IMR-90 (cell line): ENCODE results near the gene MAML1. TPM values are rescaled to one million over a fixed set of nuclear protein-coding genes. Genes with fewer than 3 reads are reported as not detected.

Experiments
- ATAC-seq: fragments of 200-7000 bp; cut with Tn5 transposase; 2 replicates; pipeline ENCODE4 v1.9.1; 2020; ENCODE audit warnings: low read depth, mild to moderate bottlenecking, moderate library complexity
- BruUV-seq: library from RNA; stranded (reverse); fragments of 400-500 nt; replicated peaks from 2 replicates; lab custom pipeline; 2021; lab: Mats Ljungman, UMichigan
- CTCF ChIA-PET: fragments of 300-600 bp; formaldehyde crosslinking; extraction: SDS; loops from one replicate; lab custom pipeline; 2021; ENCODE audit warnings: antibody characterized with exemption; lab: Yijun Ruan, JAX
- POLR2A ChIA-PET: fragments of 300-600 bp; sonication (Branson Sonifier 250); formaldehyde crosslinking; loops from one replicate; lab custom pipeline; 2022; ENCODE audit warnings: antibody characterized with exemption; ENCODE audit not compliant: unreplicated experiment; lab: Charles Lee
- DNase-seq: peaks from one replicate; pipeline ENCODE4 v3.0.0; 2013
- H2AFZ ChIP-seq: replicated peaks from 2 replicates; pipeline ENCODE3; 2013; ENCODE audit warnings: low read length, mild to moderate bottlenecking; ENCODE audit not compliant: poor library complexity
- H2AK5ac ChIP-seq: 2 replicates; pipeline ENCODE4 v1.6.1; 2013; ENCODE audit warnings: low read depth, low read length, inconsistent platforms
- H2AK9ac ChIP-seq: replicated peaks from 2 replicates; pipeline ENCODE3; 2013; ENCODE audit warnings: mild to moderate bottlenecking, low read depth, low read length, moderate library complexity; ENCODE audit not compliant: poor library complexity
- H2BK120ac ChIP-seq: 2 replicates; pipeline ENCODE4 v1.6.1; 2013; ENCODE audit warnings: low read depth, low read length, inconsistent platforms
- H2BK15ac ChIP-seq: 3 replicates; pipeline ENCODE4 v1.6.1; 2013; ENCODE audit warnings: low read depth, low read length, inconsistent platforms
- H2BK20ac ChIP-seq: 2 replicates; pipeline ENCODE4 v1.6.1; 2013; ENCODE audit warnings: low read depth, mild to moderate bottlenecking, inconsistent platforms, low read length, moderate library complexity
- H2BK5ac ChIP-seq: 2 replicates; pipeline ENCODE4 v1.6.1; 2013; ENCODE audit warnings: mild to moderate bottlenecking, low read depth, low read length, inconsistent platforms; ENCODE audit not compliant: poor library complexity, severe bottlenecking
- H3K14ac ChIP-seq: replicated peaks from 2 replicates; pipeline ENCODE4 v1.6.1; 2013; ENCODE audit warnings: low read depth, low read length, inconsistent platforms
- H3K18ac ChIP-seq: 2 replicates; pipeline ENCODE4 v1.6.1; 2013; ENCODE audit warnings: low read depth, low read length, control low read depth
- H3K23ac ChIP-seq: 2 replicates; pipeline ENCODE4 v1.6.1; 2013; ENCODE audit warnings: low read depth, low read length, inconsistent platforms
- H3K27ac ChIP-seq: 2 replicates; pipeline ENCODE4 v1.5.1; 2013; ENCODE audit warnings: mild to moderate bottlenecking, control low read depth, low read length; ENCODE audit not compliant: insufficient read depth
- H3K27me3 ChIP-seq: 2 replicates; pipeline ENCODE4 v1.6.1; 2013; ENCODE audit warnings: low read length; ENCODE audit not compliant: control insufficient read depth, insufficient read depth
- H3K36me3 ChIP-seq: 2 replicates; pipeline ENCODE4 v1.6.1; 2013; ENCODE audit warnings: low read length, mixed read lengths; ENCODE audit not compliant: control insufficient read depth, insufficient read depth
- H3K4ac ChIP-seq: 2 replicates; pipeline ENCODE4 v1.6.1; 2013; ENCODE audit warnings: low read depth, low read length, inconsistent platforms
- H3K4me1 ChIP-seq: 2 replicates; pipeline ENCODE4 v1.6.1; 2013; ENCODE audit warnings: low read length, mixed read lengths; ENCODE audit not compliant: control insufficient read depth, insufficient read depth
- H3K4me2 ChIP-seq: 2 replicates; pipeline ENCODE4 v1.6.1; 2013; ENCODE audit warnings: low read depth, mild to moderate bottlenecking, control low read depth, low read length, moderate library complexity
- H3K4me3 ChIP-seq: 2 replicates; pipeline ENCODE4 v1.5.1; 2013; ENCODE audit warnings: low read depth, mild to moderate bottlenecking, control low read depth, low read length, moderate library complexity; ENCODE audit not compliant: insufficient read depth
- H3K56ac ChIP-seq: 2 replicates; pipeline ENCODE4 v1.6.1; 2013; ENCODE audit warnings: low read length, inconsistent platforms; ENCODE audit not compliant: insufficient read depth; ENCODE audit errors: extremely low read depth
- H3K79me1 ChIP-seq, 2 experiments: 2 replicates each; pipeline ENCODE4 v1.6.1; 2013; ENCODE audit warnings: low read length in 2 of 2, inconsistent platforms in 1 of 2, low read depth in 1 of 2
- H3K9ac ChIP-seq: 2 replicates; pipeline ENCODE4 v1.6.1; 2013; ENCODE audit warnings: low read depth, low read length, control low read depth
- H3K9me1 ChIP-seq: 2 replicates; pipeline ENCODE4 v1.6.1; 2013; ENCODE audit warnings: low read length, inconsistent platforms; ENCODE audit not compliant: insufficient read depth
- H3K9me3 ChIP-seq: 2 replicates; pipeline ENCODE4 v1.6.1; 2013; ENCODE audit warnings: low read length; ENCODE audit not compliant: control insufficient read depth, insufficient read depth
- H4K20me1 ChIP-seq: 2 replicates; pipeline ENCODE4 v1.6.1; 2013; ENCODE audit warnings: low read length, inconsistent platforms; ENCODE audit not compliant: insufficient read depth
- H4K5ac ChIP-seq: 2 replicates; pipeline ENCODE4 v1.6.1; 2013; ENCODE audit warnings: mild to moderate bottlenecking, low read depth, low read length, control low read depth
- H4K8ac ChIP-seq, 2 experiments: 2 replicates each; pipeline ENCODE4 v1.6.1; 2013; ENCODE audit warnings: low read depth in 2 of 2, low read length in 2 of 2, control low read depth in 1 of 2, inconsistent platforms in 1 of 2
- H4K91ac ChIP-seq: 2 replicates; pipeline ENCODE4 v1.6.1; 2013; ENCODE audit warnings: low read depth, low read length, inconsistent platforms; ENCODE audit not compliant: insufficient read depth
- CEBPB ChIP-seq: IDR thresholded peaks from 2 replicates; pipeline ENCODE4 v1.6.1; 2012; ENCODE audit warnings: low read depth, low read length, improper control_type of control experiment
- CHD1 ChIP-seq: IDR thresholded peaks from 2 replicates; pipeline ENCODE4 v1.6.1; 2012; ENCODE audit warnings: low read depth, low read length, improper control_type of control experiment
- FOS ChIP-seq: fragments of 150-350 bp; IDR thresholded peaks from 2 replicates; pipeline ENCODE4 v1.6.1; 2016; ENCODE audit warnings: low read depth, low read length
- POLR2A ChIP-seq: IDR thresholded peaks from 2 replicates; pipeline ENCODE4 v1.6.1; 2012; ENCODE audit warnings: mild to moderate bottlenecking, low read depth, low read length
- WGBS, 2 experiments: methylation state at CpG; one replicate each; pipeline versions ENCODE4 v1.1.5 to v1.1.7; 2013; ENCODE audit warnings: missing lambda C conversion rate in 2 of 2; ENCODE audit not compliant: insufficient read length in 1 of 2; ENCODE audit errors: extremely low coverage in 2 of 2; 5-methylcytosine and 5-hydroxymethylcytosine counted together
- dilution Hi-C: fragments of 300-500 bp; cut with HindIII; formaldehyde crosslinking; loops from one replicate; pipeline ENCODE4 v1.14.3; 2018; ENCODE audit warnings: low sequenced_read_pairs; ENCODE audit not compliant: unreplicated experiment
- in situ Hi-C: fragments of 300-500 bp; cut with MboI; formaldehyde crosslinking; loops from 3 replicates; pipeline ENCODE4 v1.14.3; 2019; ENCODE audit warnings: low sequenced_read_pairs, inconsistent platforms, mixed read lengths
- intact Hi-C: fragments of 100-400 bp; cut with micrococcal nuclease; formaldehyde crosslinking; loops from 2 replicates; pipeline ENCODE4 v1.10.0; 2022
- polyA plus RNA-seq, 3 experiments: library from polyadenylated mRNA; depleted of rRNA; stranded (reverse); fragments of >200 nt; gene quantifications; 2 replicates each; pipeline ENCODE4 v1.2.3, GENCODE V29; 2012; ENCODE audit warnings: low replicate concordance in 1 of 3
- total RNA-seq: library from RNA; depleted of rRNA; stranded (reverse); fragments of >200 nt; gene quantifications from 2 replicates; pipeline ENCODE4 v1.2.3, GENCODE V29; 2012

The MAML1 gene
- total and polyA plus RNA-seq, 2 of the 4 experiments (the other 2 are of a cell fraction): 4.7 to 10.2 TPM

DNA sequence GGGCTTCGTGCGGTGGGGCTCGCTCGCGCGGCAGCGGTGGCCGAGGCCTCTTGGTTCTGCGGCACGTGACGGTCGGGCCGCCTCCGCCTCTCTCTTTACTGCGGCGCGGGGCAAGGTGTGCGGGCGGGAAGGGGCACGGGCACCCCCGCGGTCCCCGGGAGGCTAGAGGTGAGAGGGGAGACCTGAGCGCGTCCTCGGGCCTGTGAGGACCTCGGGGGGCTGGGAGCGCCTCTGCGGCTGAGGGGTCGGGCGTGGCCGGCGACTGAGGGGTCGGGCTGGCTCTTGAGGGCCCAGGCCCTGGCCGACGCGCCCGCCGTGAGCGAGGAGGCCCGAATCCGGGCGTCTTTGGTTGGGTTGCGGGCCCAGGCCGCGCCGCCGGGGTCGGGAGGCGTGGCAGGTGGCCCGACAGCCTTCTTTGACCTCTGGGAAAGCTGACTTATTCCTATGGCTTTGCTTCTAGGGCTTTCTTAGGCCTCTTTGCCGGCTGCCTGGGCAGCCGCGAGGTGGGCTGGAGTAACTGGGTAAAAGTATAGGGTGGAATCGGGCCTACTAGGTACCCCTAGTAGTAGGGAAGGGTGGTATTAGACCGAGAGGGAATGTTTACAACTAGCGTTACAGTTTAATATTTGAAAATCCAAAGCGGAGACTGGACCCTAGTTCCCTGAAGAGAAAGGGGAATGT is 33.5 kb upstream of the MAML1 start, which contains the start of gene CANX (continued):
- TF ChIP-seq CHD1: 0 out of 2 replicates have a peak, but pooled peaks have one; percentile 71
- TF ChIP-seq CEBPB: no peak

DNA sequence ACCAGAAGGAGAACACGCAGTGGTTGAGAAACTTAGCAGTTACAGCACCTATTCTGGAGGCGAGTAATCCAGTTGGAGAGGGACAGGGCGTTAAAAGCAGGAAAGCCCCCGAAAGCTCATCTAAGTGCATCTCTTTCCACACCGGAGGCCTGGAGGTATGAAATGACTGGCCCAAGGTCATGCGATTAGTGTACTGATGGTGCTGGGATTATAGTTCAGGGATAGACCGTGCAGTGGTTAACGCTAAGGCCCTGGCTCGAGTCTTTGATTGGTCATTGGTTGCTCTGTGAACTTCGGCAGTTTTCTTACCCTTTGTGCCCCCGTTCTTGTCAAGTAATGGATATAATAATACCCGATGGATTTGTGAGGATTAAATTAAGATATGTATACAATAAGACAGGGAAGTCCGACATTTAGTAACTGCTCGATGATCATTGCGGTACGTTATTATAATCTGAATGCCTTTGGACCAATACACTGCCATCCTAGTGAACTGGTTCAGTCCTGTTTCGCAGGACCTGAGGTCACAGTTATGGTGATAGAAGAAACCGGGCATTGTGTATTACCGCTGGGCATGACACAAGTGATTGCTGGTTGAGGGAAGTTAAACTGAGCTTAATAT is 32.9 kb upstream of the MAML1 start:
- DNase-seq (peak; percentile 36), ATAC-seq (no peak)
- dilution Hi-C loops: no loop called here
- peak overlapping the region; percentile 86 for H3K9ac ChIP-seq
- H3K36me3 ChIP-seq: peaks cover 20% of the 10 kb centered on the region
- ChIA-PET POLR2A (interaction anchor here (0.6 kb wide), 1 partner anchor 16 kb away, joined by 3 read pairs; no protein-coding TSS in a partner anchor), CTCF (no interaction called here)
- peak overlapping the region; percentile 75 for H2BK5ac ChIP-seq
- no peaks in the 10 kb centered on the region for H3K27me3 ChIP-seq
- 6% methylated on average over 3 of the region's 19 CpGs; no CpG with 5 or more reads in 1 of the 2 experiments for WGBS, 2 experiments
- peak overlapping the region; percentile 91; the same call in 1 of the 2 replicates for H3K23ac ChIP-seq
- H2AK5ac ChIP-seq: peak overlapping the region; percentile 55
- H2AK9ac ChIP-seq: peak overlapping the region; percentile 99
- H2BK15ac ChIP-seq: no peak overlapping the region
- H3K4ac ChIP-seq: peak overlapping the region; percentile 88
- H3K4me3 ChIP-seq: peak overlapping the region; percentile 86
- H3K56ac ChIP-seq: peak overlapping the region; percentile 67
- peak overlapping the region; percentile 34; the same call in 1 of the 2 replicates for H4K91ac ChIP-seq
- peak; percentile 27; the same call in 1 of the 2 replicates for TF ChIP-seq POLR2A
- TF ChIP-seq FOS: no peak
- H2BK20ac ChIP-seq: no peak overlapping the region
- H2AFZ ChIP-seq: no peak overlapping the region
- H2BK120ac ChIP-seq: no peak overlapping the region
- intact Hi-C loops: loop anchor here (5.0 kb wide), 2 partner anchors 33 to 77 kb away; partner anchors contain the start of genes HNRNPH1 and MAML1
- H3K4me1 ChIP-seq: peaks cover 2% of the 10 kb centered on the region; the same call in 1 of the 2 replicates
- no peaks in the 10 kb centered on the region for H3K9me3 ChIP-seq
- BruUV-seq: no TSS peak
- H3K14ac ChIP-seq: peak overlapping the region; percentile 75
- in situ Hi-C loops: no loop called here
- H3K9me1 ChIP-seq: peaks cover 4% of the 10 kb centered on the region; the same call in 1 of the 2 replicates
- H3K4me2 ChIP-seq: peak overlapping the region; percentile 93
- peaks cover 16 to 33% of the 10 kb centered on the region in 2 experiments for H3K79me1 ChIP-seq
- peak overlapping the region; percentile 30; the same call in 1 of the 2 replicates for H3K18ac ChIP-seq
- peaks cover 47% of the 10 kb centered on the region for H4K20me1 ChIP-seq
- H4K5ac ChIP-seq: peak overlapping the region; percentile 51
- peak overlapping the region; percentile 20 to 68; a peak in 2 of 4 replicates for H4K8ac ChIP-seq
- H3K27ac ChIP-seq: peak overlapping the region; percentile 94
